Suprapubic skin (tissue), 4 donors: ENCODE results near the gene GLRX3.

Experiments used
- POLR2A ChIP-seq, 2 donors: fragments of 450-650 bp; IDR thresholded peaks; one replicate each; pipeline ENCODE4 v1.6.1; 2017; ENCODE audit warnings: antibody characterized with exemption in 2 of 2, mild to moderate bottlenecking in 2 of 2, moderate library complexity in 2 of 2
- POLR2AphosphoS5 ChIP-seq, 3 donors: sonication (generic); formaldehyde crosslinking; IDR thresholded peaks; one replicate each; pipeline ENCODE4 v1.6.1; 2017; ENCODE audit warnings: antibody characterized with exemption in 3 of 3

DNA sequence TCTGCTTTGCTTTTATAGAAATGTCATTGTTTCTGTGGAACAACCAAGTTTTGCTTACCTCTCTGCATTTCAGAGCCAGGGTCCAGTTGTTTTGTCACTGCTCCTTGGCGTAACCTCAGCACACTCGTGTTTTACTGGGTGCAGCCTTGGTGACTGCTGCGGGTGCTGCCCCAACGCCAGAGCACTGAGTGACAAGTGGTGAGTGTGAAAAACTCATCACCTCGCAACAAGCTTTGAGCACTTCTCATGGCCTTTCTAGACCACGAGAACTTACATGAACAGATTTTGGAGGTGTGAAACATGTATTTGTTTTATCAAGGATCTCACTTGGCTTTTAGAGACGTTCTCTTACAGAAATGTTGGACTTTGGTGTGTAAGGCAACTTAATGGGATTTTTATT lies 31.0 kb downstream of the GLRX3 start:
- TF ChIP-seq POLR2A (IDR thresholded peaks at IDR 0.05) (no peak), POLR2AphosphoS5 (IDR thresholded peaks at IDR 0.05) (no peak)
